A549 (cell line): ENCODE results near the gene STXBP6.

Source experiments
- CHD2 ChIP-seq: fragments of 150-350 bp; IDR thresholded peaks from 2 replicates; pipeline ENCODE4 v1.6.1; 2014; ENCODE audit warnings: low read length; ENCODE audit not compliant: partially characterized antibody
- CTCF ChIP-seq: fragments of >200 bp; sonication (Bioruptor Twin); formaldehyde crosslinking; IDR thresholded peaks from 3 replicates; pipeline ENCODE4 v1.5.1; 2016
- JUNB ChIP-seq: fragments of >200 bp; sonication (Bioruptor Twin); formaldehyde crosslinking; IDR thresholded peaks from 2 replicates; pipeline ENCODE4 v1.6.1; 2016

- TF ChIP-seq CHD2 (no peak), CTCF (no peak), JUNB (no peak)
Measured at GRCh38 chr14:24804552-24805212, 245.3 kb downstream of the STXBP6 start.
